K562 (cell line): ENCODE results near the gene URI1. TPM values are rescaled to one million over a fixed set of nuclear protein-coding genes. Genes with fewer than 3 reads are reported as not detected.

Experiments
- ARID1B ChIP-seq: fragments of 450-650 bp; IDR thresholded peaks from 2 replicates; pipeline ENCODE4 v1.6.1; 2016; ENCODE audit warnings: antibody characterized with exemption, mild to moderate bottlenecking, inconsistent platforms
- ETV6 ChIP-seq, 3 experiments: fragments of 150-350 bp in 1 of 3; sonication (generic) in 1 of 3; formaldehyde crosslinking in 1 of 3; IDR thresholded peaks; 2 replicates each; pipeline versions ENCODE4 v1.6.1 to v1.8.0; 2014 to 2022; ENCODE audit warnings: borderline replicate concordance in 2 of 3, low read depth in 2 of 3, antibody characterized with exemption in 1 of 3, low read length in 1 of 3, mild to moderate bottlenecking in 1 of 3, missing genetic modification reagents in 1 of 3
- GTF2E2 ChIP-seq: fragments of 200-800 bp; sonication (Bioruptor generic); IDR thresholded peaks from 2 replicates; pipeline ENCODE4 v1.6.1; 2016; ENCODE audit warnings: missing genetic modification characterization, missing compliant biosample characterization
- KDM4B ChIP-seq, 2 experiments: fragments of 450-650 bp in 1 of 2; sonication (generic) in 1 of 2; IDR thresholded peaks; 2 replicates each; pipeline ENCODE4 v1.6.1; 2016 to 2017; ENCODE audit warnings: borderline replicate concordance in 2 of 2, antibody characterized with exemption in 1 of 2, low read depth in 1 of 2, mild to moderate bottlenecking in 1 of 2
- MBD2 ChIP-seq: sonication (generic); IDR thresholded peaks from 2 replicates; pipeline ENCODE4 v1.6.1; 2016; ENCODE audit warnings: low read depth, borderline replicate concordance
- MTA1 ChIP-seq: fragments of 450-650 bp; IDR thresholded peaks from 2 replicates; pipeline ENCODE4 v1.6.1; 2017; ENCODE audit warnings: borderline replicate concordance
- NCOR1 ChIP-seq: fragments of 450-650 bp; IDR thresholded peaks from 2 replicates; pipeline ENCODE4 v1.6.1; 2016; ENCODE audit warnings: mild to moderate bottlenecking, moderate library complexity
- NEUROD1 ChIP-seq: fragments of 150-350 bp; IDR thresholded peaks from 2 replicates; pipeline ENCODE4 v1.6.1; 2014; ENCODE audit warnings: borderline replicate concordance, low read length, low read depth; ENCODE audit not compliant: partially characterized antibody
- NR4A1 ChIP-seq, 2 experiments: fragments of 250-450 bp in 1 of 2; fragments of 450-650 bp in 1 of 2; sonication (Bioruptor Pico) in 1 of 2; IDR thresholded peaks; 2 replicates each; pipeline versions ENCODE4 v1.4.0 to v1.6.1; 2016 to 2020; ENCODE audit warnings: mild to moderate bottlenecking in 2 of 2, missing compliant biosample characterization in 1 of 2, missing genetic modification characterization in 1 of 2, moderate library complexity in 1 of 2
- POLR2AphosphoS5 ChIP-seq: IDR thresholded peaks from 2 replicates; pipeline ENCODE4 v1.6.1; 2011; ENCODE audit warnings: mild to moderate bottlenecking, low read depth, low read length, moderate library complexity; ENCODE audit not compliant: control insufficient read depth, insufficient read depth
- RBBP5 ChIP-seq: fragments of 200-600 bp; sonication (generic); IDR thresholded peaks from 2 replicates; pipeline ENCODE4 v1.6.1; 2012; ENCODE audit warnings: borderline replicate concordance, mild to moderate bottlenecking, low read length, control low read depth, inconsistent platforms; ENCODE audit not compliant: insufficient read depth, poor library complexity, severe bottlenecking
- SMAD4 ChIP-seq: fragments of 250-450 bp; sonication (Bioruptor Pico); conservative IDR thresholded peaks from 2 replicates; pipeline ENCODE4 v1.8.0; 2021; ENCODE audit warnings: inconsistent platforms, mild to moderate bottlenecking, moderate library complexity
- SNIP1 ChIP-seq: fragments of 450-650 bp; IDR thresholded peaks from 2 replicates; pipeline ENCODE4 v1.7.1; 2017; ENCODE audit warnings: low read depth, mild to moderate bottlenecking
- ZBED1 ChIP-seq: IDR thresholded peaks from 2 replicates; pipeline ENCODE4 v1.6.1; 2014
- polyA plus RNA-seq, 8 experiments: library from polyadenylated mRNA; depleted of rRNA in 4 of 8; stranded (reverse) in 5 of 8; unstranded in 3 of 8; fragments of >200 nt; fragmentation: Nextera tagmentation in 2 of 8; fragmentation: Illumina TruSeq in 1 of 8; extraction: Ambion mirVana in 2 of 8; extraction: Trizol in 1 of 8; gene quantifications; 2 replicates each; pipeline versions ENCODE4 v1.2.1 to v1.2.3, GENCODE V29; 2011 to 2014; ENCODE audit warnings: inconsistent platforms in 1 of 8, missing spikeins in 1 of 8
- total RNA-seq, 7 experiments: library from RNA; depleted of rRNA in 6 of 7; stranded (reverse); fragments of >200 nt in 6 of 7; fragmentation: Illumina TruSeq in 2 of 7; extraction: Trizol in 2 of 7; gene quantifications; 2 replicates each; pipeline versions ENCODE4 v1.2.1 to v1.2.3, GENCODE V29; 2011 to 2021; ENCODE audit warnings: low replicate concordance in 1 of 7
- TF ChIP-seq, protein P1 (sequence below): sonication (generic); formaldehyde crosslinking; IDR thresholded peaks from 2 replicates; pipeline ENCODE4 v1.8.0; 2022; ENCODE audit warnings: mild to moderate bottlenecking, missing genetic modification reagents
- TF ChIP-seq, protein P2 (sequence below): sonication (generic); IDR thresholded peaks from 2 replicates; pipeline ENCODE4 v1.6.1; 2016
- TF ChIP-seq, protein P3 (sequence below): IDR thresholded peaks from 2 replicates; pipeline ENCODE4 v1.6.1; 2014; ENCODE audit warnings: antibody characterized with exemption
- TF ChIP-seq, protein P4 (sequence below): sonication (generic); formaldehyde crosslinking; IDR thresholded peaks from 2 replicates; pipeline ENCODE4 v1.8.0; 2022; ENCODE audit warnings: missing genetic modification reagents, mild to moderate bottlenecking, moderate library complexity, borderline replicate concordance

URI1 gene
- total and polyA plus RNA-seq, 9 of the 15 experiments (the other 6 are each of a cell fraction or from before 2014, with no cell fraction given), result 16.9 to 87.4 (median 63.9) TPM

DNA sequence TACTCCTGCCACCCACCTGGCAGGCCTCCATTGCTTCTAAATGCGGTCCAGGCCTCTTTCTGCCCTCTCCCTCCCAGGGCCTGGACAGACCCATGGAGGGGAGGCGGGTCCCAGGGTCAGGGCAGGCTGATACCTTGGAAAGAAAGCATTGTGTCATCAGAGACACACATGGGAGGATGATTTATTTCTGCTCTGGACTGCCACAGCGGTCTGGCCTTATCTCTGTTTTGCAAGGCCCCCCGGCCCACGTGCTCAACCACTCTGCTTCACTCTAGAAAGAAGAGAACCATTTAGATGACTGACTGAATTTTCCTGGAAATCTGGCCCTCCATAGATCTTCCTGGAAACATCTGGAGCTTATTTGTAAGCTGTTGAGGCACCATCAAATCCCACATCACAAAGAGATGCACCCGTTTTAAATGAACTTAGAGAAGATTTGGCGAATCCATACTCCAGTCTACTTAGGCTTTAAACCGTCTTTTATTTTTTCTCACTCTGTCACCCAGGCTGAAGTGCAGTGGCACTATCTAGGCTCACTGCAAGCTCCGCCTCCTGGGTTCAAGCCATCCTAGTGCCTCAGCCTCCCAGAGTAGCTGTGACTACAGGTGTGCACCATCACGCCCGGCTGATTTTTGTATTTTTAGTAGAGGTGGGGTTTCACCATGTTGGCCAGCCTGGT lies 48.3 kb upstream of the URI1 start (continued):
- TF ChIP-seq, protein P1, sequence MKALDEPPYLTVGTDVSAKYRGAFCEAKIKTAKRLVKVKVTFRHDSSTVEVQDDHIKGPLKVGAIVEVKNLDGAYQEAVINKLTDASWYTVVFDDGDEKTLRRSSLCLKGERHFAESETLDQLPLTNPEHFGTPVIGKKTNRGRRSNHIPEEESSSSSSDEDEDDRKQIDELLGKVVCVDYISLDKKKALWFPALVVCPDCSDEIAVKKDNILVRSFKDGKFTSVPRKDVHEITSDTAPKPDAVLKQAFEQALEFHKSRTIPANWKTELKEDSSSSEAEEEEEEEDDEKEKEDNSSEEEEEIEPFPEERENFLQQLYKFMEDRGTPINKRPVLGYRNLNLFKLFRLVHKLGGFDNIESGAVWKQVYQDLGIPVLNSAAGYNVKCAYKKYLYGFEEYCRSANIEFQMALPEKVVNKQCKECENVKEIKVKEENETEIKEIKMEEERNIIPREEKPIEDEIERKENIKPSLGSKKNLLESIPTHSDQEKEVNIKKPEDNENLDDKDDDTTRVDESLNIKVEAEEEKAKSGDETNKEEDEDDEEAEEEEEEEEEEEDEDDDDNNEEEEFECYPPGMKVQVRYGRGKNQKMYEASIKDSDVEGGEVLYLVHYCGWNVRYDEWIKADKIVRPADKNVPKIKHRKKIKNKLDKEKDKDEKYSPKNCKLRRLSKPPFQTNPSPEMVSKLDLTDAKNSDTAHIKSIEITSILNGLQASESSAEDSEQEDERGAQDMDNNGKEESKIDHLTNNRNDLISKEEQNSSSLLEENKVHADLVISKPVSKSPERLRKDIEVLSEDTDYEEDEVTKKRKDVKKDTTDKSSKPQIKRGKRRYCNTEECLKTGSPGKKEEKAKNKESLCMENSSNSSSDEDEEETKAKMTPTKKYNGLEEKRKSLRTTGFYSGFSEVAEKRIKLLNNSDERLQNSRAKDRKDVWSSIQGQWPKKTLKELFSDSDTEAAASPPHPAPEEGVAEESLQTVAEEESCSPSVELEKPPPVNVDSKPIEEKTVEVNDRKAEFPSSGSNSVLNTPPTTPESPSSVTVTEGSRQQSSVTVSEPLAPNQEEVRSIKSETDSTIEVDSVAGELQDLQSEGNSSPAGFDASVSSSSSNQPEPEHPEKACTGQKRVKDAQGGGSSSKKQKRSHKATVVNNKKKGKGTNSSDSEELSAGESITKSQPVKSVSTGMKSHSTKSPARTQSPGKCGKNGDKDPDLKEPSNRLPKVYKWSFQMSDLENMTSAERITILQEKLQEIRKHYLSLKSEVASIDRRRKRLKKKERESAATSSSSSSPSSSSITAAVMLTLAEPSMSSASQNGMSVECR, result peak; percentile 33; the same call in 1 of the 2 replicates
- TF ChIP-seq ETV6 (IDR thresholded peaks at IDR 0.05; ENCODE audit: borderline replicate concordance in 1 of 2, low read depth in 2 of 2, low read length in 1 of 2) (0 out of 4 replicates have a peak, but pooled peaks of 1 of the 2 experiments have one; percentile 50), ETV6 (CRISPR knock-in tag; IDR thresholded peaks at IDR 0.05; ENCODE audit: borderline replicate concordance) (no peak), RBBP5 (peak; percentile 46), ARID1B (peak; percentile 99), ZBED1 (peak; percentile 64; the same call in 1 of the 2 replicates), SMAD4 (CRISPR knock-in tag) (peak; percentile 96), POLR2AphosphoS5 (peak; percentile 86), MBD2 (peak; percentile 73), NCOR1 (peak; percentile 96), KDM4B (IDR thresholded peaks at IDR 0.05; ENCODE audit: borderline replicate concordance in 2 of 2, low read depth in 1 of 2) (peak in 1 of 2 experiments; percentile 32; a peak in 1 of 4 replicates), SNIP1 (no peak), GTF2E2 (tag) (no peak), NEUROD1 (peak; percentile 84), NR4A1 (CRISPR knock-in tag; IDR thresholded peaks at IDR 0.05) (no peak), NR4A1 (tag; IDR thresholded peaks at IDR 0.05) (0 out of 2 replicates have a peak, but pooled peaks have one; percentile 44), MTA1 (peak; percentile 88)
- TF ChIP-seq, protein P2, sequence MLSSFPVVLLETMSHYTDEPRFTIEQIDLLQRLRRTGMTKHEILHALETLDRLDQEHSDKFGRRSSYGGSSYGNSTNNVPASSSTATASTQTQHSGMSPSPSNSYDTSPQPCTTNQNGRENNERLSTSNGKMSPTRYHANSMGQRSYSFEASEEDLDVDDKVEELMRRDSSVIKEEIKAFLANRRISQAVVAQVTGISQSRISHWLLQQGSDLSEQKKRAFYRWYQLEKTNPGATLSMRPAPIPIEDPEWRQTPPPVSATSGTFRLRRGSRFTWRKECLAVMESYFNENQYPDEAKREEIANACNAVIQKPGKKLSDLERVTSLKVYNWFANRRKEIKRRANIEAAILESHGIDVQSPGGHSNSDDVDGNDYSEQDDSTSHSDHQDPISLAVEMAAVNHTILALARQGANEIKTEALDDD, result 0 out of 2 replicates have a peak, but pooled peaks have one; percentile 37
- TF ChIP-seq, protein P3, sequence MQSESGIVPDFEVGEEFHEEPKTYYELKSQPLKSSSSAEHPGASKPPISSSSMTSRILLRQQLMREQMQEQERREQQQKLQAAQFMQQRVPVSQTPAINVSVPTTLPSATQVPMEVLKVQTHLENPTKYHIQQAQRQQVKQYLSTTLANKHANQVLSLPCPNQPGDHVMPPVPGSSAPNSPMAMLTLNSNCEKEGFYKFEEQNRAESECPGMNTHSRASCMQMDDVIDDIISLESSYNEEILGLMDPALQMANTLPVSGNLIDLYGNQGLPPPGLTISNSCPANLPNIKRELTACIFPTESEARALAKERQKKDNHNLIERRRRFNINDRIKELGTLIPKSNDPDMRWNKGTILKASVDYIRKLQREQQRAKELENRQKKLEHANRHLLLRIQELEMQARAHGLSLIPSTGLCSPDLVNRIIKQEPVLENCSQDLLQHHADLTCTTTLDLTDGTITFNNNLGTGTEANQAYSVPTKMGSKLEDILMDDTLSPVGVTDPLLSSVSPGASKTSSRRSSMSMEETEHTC, result peak; percentile 89
- TF ChIP-seq, protein P4, sequence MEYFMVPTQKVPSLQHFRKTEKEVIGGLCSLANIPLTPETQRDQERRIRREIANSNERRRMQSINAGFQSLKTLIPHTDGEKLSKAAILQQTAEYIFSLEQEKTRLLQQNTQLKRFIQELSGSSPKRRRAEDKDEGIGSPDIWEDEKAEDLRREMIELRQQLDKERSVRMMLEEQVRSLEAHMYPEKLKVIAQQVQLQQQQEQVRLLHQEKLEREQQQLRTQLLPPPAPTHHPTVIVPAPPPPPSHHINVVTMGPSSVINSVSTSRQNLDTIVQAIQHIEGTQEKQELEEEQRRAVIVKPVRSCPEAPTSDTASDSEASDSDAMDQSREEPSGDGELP (CRISPR knock-in tag), result peak; percentile 94
